Measurements from ENCODE around the gene COL19A1.

The COL19A1 gene

DNA sequence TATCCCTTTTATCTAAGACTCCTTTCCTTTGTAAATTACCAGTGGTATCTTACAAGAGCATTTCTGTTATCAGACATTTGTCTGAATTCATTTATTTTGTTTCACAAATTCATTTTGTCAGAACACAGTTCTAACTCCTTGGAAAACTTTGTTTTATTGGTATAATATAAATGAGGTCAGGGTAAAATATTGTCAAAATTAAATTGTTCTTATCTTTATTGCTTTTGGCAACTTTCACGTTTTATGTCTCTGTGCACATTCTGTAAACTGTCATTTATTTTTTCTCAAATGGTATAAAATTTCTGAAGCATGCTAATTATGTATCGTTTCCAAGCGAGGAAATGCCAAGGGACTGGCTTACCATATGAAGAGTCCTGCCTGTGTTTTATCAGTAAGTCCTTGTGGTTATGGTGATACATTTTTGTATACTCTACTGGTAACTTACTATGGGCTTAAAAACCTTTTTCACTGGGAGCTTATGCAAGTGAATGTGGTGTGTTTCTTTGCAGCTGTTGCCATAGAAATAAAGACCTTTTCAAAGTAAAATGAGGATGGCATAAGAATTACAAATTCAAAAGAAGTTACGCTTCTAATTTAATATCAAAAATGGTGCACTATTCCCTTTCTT lies 214.2 kb downstream of the COL19A1 start:
- TF ChIP-seq, protein P1, sequence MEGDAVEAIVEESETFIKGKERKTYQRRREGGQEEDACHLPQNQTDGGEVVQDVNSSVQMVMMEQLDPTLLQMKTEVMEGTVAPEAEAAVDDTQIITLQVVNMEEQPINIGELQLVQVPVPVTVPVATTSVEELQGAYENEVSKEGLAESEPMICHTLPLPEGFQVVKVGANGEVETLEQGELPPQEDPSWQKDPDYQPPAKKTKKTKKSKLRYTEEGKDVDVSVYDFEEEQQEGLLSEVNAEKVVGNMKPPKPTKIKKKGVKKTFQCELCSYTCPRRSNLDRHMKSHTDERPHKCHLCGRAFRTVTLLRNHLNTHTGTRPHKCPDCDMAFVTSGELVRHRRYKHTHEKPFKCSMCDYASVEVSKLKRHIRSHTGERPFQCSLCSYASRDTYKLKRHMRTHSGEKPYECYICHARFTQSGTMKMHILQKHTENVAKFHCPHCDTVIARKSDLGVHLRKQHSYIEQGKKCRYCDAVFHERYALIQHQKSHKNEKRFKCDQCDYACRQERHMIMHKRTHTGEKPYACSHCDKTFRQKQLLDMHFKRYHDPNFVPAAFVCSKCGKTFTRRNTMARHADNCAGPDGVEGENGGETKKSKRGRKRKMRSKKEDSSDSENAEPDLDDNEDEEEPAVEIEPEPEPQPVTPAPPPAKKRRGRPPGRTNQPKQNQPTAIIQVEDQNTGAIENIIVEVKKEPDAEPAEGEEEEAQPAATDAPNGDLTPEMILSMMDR (IDR thresholded peaks at IDR 0.05; ENCODE audit: low read depth, low read length), result no peak
- in situ Hi-C loops (cut with HindIII; ENCODE audit: low sequenced_read_pairs), result no loop called here
- no peak overlapping the region for H3K4me3 ChIP-seq (ENCODE audit: low read depth, low read length)
- DNase-seq (ENCODE audit: low read depth, low spot score), result no peak

DNA sequence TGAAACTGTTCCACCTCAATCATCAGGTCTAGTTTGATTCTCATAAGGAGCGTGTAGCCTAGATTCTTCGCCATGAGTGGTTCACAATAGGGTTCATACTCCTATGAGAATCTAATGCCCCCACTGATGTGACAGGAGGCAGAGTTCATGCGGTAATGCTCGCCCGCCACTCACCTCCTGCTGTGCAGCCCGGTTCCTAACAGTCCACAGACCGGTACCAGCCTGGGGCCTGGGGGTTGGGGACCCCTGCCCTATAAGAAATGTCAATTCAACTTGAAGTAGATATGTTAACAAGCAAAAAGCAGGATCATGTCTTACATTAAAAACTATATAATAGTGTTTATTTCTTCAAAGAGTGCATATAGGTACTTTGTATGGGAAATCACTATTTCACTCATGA lies 216.5 kb downstream of the COL19A1 start:
- TF ChIP-seq, protein P1 (IDR thresholded peaks at IDR 0.05; ENCODE audit: low read depth, low read length), result no peak
- in situ Hi-C loops (cut with HindIII; ENCODE audit: low sequenced_read_pairs), result no loop called here
- H3K4me3 ChIP-seq (ENCODE audit: low read depth, low read length), result no peak overlapping the region
- DNase-seq (ENCODE audit: low read depth, low spot score), result no peak

DNA sequence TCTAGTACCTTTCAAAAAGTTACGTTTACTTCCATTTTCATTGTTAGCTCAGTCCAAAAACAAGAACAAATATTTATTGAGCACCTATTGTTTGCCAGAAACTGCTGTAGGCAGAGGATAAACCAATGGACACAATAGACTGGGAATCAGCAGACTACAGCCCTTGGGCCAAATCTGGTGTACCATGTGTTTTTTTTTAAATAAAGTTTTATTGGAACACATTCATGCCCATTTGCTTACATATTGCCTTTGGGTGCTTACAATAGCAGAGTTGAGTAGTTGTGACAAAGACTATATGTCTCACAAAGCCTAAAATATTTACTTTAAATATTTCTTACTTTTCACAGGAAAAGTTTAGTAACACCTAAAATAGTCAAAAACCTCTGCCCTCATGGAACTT lies 220.4 kb downstream of the COL19A1 start:
- no peak overlapping the region for H3K4me3 ChIP-seq (ENCODE audit: low read depth, low read length)
- TF ChIP-seq, protein P1 (IDR thresholded peaks at IDR 0.05; ENCODE audit: low read depth, low read length), result no peak
- in situ Hi-C loops (cut with HindIII; ENCODE audit: low sequenced_read_pairs), result no loop called here
- DNase-seq (ENCODE audit: low read depth, low spot score), result no peak

DNA sequence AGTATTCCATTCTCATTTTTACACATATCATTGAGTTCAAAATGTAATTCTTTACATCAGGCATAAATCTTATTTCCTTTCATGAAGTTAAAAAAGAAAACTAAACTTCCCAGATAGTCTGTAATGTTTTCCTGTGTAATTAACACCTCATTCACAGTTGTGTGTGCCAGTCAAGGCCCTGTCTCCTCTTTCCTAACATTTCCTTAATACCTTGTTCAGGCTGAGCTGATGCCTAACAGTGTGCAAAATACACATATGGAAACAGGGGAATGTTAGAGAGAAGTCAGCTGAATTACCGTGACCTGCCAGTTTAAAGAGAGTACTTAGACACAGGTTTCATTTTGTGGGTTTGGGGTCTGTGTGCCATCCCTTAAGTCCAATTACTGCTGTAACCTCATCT lies 227.8 kb downstream of the COL19A1 start:
- no peak for DNase-seq (ENCODE audit: low read depth, low spot score)
- TF ChIP-seq, protein P1 (IDR thresholded peaks at IDR 0.05; ENCODE audit: low read depth, low read length), result no peak
- in situ Hi-C loops (cut with HindIII; ENCODE audit: low sequenced_read_pairs), result no loop called here
- H3K4me3 ChIP-seq (ENCODE audit: low read depth, low read length), result no peak overlapping the region

DNA sequence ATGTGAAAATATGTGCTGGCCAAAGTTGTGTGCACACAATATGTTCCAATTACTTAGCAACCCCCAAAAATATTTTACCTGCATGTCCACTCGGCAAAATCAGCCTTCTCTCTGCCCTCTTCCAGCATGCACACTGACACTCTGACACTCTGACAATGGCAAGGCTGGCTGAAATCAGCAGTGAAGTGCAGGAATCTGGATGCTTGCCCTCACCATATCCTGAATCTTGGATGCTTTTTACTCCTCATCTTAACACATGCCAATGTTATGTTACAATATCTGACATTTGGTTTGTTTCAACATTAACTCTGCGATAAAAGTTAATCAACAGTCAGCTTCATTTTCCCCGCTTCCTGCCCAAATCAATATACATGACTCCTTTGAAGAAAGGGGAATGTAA lies 233.4 kb downstream of the COL19A1 start:
- no peak overlapping the region for H3K4me3 ChIP-seq (ENCODE audit: low read depth, low read length)
- in situ Hi-C loops (cut with HindIII; ENCODE audit: low sequenced_read_pairs), result no loop called here
- TF ChIP-seq, protein P1 (IDR thresholded peaks at IDR 0.05; ENCODE audit: low read depth, low read length), result no peak
- DNase-seq (ENCODE audit: low read depth, low spot score), result no peak

DNA sequence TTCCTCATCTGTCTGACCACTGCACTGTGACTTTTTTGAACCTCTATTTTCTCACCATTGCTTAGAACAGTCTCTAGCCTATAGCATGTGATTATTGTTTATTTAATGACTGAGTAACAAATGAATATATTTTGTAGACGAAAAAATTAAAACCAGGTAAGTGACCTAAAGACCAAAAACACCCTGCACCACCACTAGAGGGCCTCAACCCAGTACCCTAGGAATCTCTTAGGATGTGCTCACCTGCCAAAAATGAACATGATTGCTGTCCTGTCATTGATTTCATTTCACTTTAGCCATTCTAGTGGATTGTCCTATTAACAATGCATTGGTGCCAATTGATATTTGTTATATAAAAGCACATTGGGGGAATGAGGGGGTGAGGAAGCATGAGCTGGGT lies 237.4 kb downstream of the COL19A1 start:
- no peak for DNase-seq (ENCODE audit: low read depth, low spot score)
- TF ChIP-seq, protein P1 (IDR thresholded peaks at IDR 0.05; ENCODE audit: low read depth, low read length), result peak; percentile 49
- in situ Hi-C loops (cut with HindIII; ENCODE audit: low sequenced_read_pairs), result no loop called here
- H3K4me3 ChIP-seq (ENCODE audit: low read depth, low read length), result no peak overlapping the region
